NCI-H2227 (cell line): Measurements from ENCODE around the gene GPNMB.
A peak's percentile ranks its signal among the peaks of the same experiment; 100 is the strongest.
"Not testable (repeated sequence)": the region's sequence is repeated elsewhere in the genome, so short reads cannot be mapped to it uniquely, and the experiment has no call there.

Source experiments
- DNase-seq: peaks from one replicate; lab custom pipeline; 2025; ENCODE audit not compliant: unreplicated experiment; lab: John Stamatoyannopoulos, UW

Gene GPNMB

DNA sequence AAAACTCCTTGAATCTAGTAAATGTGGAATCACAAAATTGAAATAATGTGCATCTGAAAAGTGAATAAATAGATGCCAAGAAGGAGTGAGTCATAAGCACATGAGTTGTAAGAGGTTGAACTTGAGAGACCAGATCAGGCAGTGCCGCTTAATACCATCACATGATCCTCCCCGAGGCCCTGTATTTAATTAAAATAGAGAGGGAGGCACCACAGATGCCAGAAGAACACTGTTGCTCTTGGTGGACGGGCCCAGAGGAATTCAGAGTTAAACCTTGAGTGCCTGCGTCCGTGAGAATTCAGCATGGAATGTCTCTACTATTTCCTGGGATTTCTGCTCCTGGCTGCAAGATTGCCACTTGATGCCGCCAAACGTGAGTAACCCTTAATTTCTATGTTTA is at the start of gene GPNMB:
Gene GPNMB (plus strand): TSS at position 221 of the 400 bp plus-strand sequence. CDS start 83 bp downstream, at position 304.
- DNase-seq, result peak; percentile 33

DNA sequence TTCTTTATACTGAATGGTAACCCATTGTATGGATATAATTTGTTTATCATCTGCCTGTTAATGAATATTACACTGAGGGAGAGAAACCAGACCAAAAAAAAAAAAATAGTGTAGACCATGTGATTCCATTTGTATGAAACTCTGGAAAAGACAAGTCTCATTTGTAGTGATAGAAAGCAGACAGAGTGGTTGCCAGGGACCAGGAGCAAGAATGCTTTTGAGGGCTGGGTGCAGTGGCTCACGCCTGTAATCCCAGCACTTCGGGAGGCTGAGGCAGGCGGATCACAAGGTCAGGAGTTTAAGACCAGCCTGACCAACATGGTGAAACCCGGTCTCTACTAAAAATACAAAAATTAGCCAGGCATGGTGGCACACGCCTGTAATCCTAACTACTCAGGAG is 48.8 kb upstream of the GPNMB start:
- not testable (repeated sequence) for DNase-seq

DNA sequence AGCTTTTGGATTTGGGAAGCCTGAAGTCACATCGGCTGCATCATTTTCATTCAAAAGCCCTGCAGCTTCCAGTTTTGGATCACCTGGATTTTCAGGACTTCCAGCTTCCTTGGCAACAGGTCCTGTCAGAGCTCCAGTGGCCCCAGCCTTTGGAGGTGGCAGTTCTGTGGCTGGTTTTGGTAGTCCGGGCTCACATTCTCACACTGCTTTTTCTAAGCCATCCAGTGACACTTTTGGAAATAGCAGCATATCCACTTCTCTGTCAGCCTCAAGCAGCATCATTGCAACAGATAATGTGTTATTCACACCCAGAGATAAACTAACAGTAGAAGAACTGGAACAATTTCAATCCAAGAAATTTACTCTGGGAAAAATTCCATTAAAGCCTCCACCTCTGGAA is 46.2 kb upstream of the GPNMB start:
- DNase-seq, result no peak

DNA sequence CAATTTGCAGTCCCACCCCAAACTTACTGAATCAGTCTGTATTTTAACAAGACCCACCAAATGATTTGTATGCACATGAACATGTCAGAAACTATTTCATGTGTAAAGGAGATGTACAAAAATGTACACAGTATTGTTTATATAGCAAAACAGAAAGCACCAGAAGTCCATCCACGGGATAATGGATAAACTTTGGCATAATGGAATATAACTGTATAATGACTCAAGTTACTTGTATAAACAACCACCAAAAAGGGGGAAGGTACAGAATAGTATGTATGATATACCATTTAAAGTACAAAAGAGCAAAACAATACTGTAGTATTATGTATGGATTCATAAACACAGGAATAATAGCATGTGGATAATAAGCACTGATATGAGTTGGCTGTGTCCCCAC is 42.3 kb upstream of the GPNMB start:
- no peak for DNase-seq

DNA sequence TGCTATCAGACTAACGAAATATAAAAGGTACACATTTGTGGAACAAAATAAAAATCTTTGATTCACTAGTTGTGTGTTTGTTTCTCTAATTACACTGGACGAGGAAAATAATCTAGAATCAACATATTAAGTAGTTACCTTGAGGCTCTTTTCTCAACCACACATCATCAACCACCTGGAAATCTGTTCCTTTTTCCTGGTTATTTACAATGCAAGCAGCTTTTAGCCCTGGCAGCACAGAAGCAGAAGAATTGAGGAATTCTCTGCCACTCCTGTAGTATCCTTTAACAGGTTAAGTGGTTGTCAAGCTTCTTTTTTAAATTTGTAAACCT is 41.0 kb upstream of the GPNMB start:
- DNase-seq, result no peak

DNA sequence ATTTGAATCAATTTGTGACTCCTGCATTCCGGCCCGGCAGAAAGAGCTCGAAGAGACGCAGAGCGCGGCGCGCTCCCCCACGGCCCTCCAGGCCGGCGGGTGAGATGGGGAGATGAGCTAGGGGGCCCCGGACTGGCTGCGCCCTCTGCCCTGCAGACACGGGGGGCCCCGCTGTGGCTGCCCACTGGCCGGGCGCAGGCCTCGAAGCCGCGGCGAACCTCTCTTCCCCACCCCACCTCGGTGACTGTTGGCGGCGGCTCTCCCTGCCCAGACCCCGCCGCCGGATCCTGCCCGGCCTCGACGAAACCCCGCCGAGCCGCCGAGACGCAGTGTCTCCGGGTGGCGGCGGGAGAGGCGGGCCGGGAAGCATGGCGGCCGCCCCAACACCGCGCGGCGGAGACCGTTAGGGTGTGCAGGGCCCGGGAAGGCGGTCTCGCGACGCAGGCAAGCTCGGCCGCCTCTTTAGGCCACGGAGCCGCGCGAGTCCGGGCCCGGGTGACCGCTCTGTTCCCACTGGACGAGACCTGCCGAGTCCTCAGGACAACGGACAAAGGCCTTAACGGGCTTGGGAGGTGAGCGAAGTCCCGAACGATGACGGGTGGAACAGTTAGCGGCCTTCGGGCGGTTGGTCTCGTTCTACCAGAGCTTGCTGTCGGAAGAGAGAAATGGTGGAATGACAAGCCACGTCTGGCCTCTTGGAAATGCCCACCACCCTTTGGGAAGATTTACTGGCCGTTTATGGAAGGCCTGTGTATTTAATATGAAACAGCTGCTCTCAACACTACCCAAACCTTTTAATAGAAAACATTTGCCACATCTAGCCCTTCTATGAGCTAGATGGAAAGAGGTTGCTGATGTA is 40.4 kb upstream of the GPNMB start:
- DNase-seq, result peak; percentile 54

DNA sequence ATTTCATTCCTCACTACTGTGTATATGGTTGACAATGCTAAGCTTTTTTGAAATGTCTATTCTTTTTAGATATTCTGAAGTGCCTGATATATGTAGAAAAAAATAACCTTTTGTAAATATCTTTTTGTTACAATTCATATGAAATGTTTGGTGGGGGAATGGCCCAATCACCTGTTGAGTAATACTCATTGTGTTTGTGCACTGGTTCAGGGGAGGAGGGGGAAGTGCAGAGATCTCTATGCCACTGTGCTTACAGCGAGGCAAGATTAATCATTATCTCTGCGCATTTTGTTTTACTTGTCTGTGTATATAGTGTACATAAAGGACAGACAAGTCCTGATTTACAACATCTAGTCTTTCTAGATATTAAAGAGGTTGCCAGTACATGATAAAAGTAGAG is 39.6 kb upstream of the GPNMB start:
- no peak for DNase-seq

DNA sequence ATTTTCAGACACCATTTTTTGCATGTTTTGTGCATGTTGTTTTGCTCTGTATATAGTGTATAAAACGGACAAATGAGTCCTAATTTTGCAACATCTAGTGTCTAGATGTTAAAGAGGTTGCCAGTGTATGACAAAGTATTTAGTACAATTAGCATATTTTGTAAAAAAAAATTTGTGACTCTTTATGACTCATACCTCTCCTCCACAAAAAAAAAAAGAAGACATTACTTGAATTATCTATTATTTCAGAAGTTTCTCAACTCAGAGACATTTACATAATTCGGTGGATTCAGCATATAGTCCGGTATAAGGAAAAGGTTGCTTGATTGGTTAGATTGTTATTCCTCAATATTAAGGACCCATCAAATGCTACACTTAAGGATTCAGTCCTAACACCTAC is 38.7 kb upstream of the GPNMB start:
- no peak for DNase-seq

DNA sequence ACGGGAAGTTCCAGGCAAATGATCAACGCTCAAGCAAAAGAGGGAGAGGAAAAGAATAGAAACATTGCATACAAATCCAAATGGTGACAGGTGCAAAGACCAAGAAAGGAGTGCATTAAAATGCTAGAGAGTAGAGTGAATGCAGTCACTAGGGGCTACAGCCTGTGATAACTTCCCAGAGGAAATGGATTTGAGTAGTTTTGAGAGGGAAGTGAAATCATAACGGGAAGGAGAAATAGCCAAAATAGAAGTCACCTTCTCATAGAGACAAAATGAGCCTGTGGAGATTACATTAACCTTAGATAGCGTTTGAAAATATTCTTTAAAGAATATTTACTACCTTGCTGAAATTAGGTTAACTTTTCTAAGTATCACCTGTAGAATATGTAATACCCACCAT is 38.3 kb upstream of the GPNMB start:
- DNase-seq, result no peak

DNA sequence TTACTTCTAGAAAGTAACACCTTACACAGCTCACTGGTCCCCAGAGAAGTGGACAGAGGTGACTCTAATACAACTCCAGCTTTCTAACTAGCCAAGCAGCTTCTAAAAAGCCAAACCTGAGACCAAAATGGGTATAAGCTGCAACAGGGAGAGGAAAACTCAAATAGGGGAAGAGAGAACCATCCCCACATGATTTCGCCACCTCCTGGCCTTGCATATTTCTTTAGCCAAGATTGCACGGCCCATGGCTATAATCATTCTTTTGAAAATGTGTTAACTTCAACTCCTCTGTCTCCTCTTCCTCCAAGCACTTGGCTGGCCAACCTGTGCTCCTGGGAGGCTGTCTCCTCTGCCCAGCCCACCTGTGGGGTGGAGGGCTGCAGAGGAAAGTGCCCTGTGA is 36.1 kb upstream of the GPNMB start:
- no peak for DNase-seq

DNA sequence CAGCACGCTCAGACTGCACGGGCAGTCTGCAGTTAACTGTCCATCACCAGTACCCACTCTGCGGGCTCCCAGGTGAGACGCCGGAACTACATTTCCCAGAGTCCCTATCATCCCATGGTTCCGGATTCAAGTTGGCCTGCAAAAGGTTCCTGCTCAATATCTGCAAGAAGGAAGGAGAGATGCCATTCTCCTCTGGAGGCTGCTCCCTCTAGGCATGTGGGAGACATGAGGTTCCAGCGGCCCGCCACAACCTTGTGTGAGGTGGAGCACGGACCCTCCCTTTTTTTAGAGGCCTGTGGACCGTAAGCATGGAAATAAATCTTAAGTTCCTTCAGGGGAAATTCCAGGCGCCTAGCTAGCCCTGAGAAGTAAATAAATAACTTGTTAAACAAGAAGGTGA is 35.0 kb upstream of the GPNMB start:
- DNase-seq, result no peak

DNA sequence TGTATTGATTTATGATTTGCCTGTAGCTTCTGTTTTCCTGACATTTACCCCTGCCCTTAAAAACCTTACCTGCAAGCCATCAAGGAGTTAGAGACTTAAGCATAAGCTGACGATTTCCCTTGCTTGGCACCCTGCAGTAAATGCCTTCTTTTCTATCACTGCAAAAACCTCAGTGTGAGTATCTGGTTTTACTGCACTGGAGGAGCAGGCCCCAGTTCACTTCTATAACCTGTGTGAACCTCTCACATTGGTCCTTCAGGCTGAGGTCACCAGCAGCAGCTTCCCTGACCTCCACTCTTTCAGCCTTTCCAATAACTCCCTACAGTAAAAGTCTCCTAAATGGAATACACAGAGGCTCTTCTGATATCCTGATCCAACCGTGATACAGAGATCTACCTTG is 34.2 kb upstream of the GPNMB start:
- DNase-seq, result no peak

DNA sequence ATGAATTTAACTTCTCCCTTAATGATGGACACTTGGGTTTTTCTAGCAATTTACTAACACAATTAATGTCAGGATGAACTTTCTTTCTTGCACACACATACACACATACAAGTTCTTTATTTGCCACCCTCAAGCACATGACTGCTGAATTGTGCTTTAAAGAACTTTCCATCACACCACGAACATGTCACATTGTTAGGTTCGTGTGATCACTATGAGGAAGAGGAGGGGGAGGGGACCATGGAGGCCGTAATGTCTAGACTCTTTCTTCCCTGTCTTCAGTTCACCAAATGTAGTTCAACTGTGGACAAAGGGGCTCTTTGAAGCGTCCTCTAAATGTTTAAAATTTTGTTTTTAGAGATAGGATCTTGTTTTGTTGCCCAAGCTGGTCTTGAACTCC is 33.7 kb upstream of the GPNMB start:
- no peak for DNase-seq

DNA sequence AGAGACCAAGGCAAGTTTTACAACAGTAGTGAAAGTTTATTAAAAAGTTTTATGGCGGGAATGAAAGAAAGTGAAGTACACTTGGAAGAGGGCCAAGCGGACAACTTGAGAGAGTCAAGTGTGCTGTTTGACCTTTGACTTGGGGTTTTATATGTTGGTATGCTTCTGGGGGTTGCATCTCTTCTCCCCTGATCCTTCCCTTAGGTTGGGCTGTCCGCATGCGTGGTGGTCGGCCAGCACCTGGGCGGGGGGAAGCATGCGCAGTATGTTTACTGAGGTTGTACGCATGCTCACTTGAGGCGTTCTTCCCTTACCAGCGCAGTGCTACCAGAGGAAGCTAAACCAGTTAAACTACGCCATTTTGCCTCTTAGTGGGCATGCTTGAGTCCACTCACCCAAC is 32.8 kb upstream of the GPNMB start:
- DNase-seq, result no peak

DNA sequence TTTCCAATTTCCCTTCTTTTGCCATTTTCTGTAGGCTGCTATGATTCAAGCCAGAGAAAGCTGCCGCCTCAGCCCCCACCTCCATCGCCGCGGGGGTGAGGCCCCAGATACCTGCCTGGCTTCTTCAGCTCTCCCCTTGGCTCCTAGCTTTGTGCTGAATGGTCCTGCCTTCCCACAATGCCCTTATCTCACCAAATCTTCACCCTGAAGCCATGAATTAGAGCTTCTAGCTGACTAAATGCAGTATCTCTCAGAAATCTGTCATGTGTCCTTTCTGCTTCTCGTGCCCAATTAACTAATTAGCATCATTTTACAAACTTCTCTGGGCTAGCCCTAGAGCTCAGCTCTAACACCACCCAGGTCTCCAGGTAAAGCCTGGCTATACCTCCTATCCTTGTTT is 32.2 kb upstream of the GPNMB start:
- DNase-seq, result no peak

DNA sequence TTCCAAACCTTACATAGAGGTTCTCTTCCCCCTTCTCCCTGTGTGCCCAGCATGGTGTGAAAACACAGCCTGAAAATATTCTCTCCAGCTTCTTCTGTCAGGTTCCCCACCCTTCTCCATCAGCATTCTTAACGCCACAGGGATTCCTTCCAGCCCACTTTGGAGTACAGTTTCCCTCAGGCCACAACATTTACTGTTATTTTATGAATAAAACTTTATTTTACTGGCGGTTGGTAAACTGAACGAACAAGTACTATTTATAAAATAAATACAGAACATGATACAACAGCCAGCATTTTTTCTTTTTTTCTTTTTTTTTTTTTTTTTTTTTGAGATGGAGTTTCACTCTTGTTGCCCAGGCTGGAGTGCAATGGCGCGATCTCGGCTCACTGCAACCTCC is 31.6 kb upstream of the GPNMB start:
- DNase-seq, result no peak

DNA sequence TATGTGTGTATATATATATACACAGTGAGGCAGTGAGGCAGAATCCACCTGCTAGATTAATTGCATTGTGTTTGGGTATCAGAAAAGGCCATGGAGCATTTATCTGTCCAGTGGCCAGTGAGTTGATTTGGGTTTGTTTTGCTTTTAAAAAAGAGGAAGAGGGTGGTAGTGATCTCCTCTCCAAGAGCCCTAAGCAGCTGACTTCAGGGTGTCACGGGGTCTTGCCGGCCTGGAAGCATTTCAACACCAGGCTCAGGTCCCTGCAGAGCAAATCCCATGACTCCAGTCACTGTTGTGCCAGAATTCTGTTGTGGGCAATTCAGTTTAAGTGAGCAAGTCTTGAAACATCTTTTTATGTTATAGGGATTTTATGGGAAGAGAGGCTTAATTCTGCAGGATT is 30.6 kb upstream of the GPNMB start:
- no peak for DNase-seq

DNA sequence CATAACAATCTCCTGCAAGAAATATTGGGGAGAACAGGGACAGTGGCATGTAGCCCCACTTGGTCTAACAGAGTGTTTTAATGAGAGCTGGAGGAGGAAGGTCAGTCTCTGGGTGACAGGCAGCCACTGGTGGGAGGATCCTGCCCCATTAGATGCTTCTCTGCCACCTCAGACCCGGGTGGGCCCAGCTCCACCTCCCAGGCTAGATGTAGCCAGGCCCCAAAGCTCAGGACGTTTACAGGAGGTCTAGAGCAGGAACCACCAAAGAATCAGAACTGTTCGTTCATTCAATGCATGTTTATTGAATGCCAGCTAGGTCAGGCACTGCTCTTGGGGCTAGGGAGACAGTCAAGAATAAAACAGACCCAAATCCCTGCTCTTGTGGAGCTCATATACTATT is 28.4 kb upstream of the GPNMB start:
- no peak for DNase-seq

DNA sequence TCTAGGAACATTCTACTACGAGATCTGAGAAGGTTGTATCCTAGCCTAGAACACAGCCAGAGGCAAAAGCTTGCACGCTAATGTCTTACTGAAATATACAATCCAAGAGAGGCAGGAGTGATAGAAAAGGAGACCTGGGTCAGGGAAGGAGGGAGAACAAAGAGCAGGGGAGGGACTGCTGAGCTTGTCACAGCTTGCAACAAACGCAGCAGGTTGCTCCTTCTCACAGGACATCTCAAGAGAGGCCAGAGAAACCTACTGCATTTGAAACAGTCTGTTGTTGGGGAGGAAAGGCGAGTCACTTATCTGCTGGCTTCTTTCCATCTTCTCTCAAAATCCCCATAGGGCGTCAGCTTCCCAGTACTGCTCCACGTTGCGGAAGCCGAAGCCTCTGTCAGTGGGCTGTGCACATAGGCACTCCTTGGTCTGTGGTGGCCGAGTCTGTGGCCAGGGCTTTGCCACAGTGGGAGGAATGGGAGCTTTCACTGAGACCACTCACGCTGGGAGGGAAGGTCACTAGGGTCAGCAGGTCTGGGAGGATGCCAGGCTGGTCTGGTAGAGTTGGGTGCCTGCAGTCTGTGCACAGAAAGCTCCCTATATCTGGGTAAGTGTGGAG is 25.8 kb upstream of the GPNMB start:
- DNase-seq, result no peak

DNA sequence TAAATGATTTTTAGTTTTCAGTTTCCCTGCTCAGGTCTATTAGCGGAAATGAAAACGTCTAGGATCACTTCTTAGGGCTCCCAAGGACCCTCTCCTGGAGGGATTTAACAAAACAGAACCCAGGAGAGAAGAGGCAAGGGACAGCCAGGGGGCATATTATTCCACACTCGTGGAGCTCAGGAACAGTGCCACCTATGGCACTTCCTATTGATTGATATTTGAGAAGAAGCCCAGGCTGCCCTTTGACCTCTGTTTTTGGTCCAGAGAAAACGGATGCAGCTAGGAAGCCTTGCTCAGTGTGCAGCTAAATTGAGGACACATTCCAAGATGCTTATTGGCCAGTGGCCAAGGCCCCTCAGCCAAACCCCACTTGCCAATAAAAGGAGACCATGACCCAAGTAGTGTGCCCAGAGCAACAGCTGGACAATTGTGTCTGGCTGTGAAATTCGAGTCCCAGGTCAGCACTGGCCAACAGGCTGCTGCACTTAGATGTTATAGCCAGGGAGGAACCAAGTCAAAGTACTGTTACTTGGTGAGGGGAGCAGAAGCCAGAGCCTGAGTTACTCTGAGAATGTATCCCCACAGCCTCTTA is 24.0 kb upstream of the GPNMB start:
- DNase-seq, result no peak

DNA sequence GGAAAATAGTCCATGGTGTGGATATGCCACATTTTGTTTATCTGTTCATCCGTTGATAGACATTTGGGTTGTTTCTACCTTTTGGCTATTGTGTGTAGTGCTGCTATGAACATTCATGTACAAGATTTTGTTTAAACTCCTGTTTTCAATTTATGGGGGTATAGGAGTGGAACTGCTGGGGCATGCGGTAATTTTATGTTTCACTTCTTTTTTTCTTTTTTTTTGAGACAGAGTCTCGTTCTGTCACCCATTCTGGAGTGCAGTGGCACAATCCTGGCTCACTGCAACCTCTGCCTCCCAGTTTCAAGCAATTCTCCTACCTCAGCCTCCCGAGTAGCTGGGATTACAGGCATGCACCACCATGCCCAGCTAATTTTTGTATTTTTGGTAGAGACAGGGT is 22.2 kb upstream of the GPNMB start:
- DNase-seq, result not testable (repeated sequence)

DNA sequence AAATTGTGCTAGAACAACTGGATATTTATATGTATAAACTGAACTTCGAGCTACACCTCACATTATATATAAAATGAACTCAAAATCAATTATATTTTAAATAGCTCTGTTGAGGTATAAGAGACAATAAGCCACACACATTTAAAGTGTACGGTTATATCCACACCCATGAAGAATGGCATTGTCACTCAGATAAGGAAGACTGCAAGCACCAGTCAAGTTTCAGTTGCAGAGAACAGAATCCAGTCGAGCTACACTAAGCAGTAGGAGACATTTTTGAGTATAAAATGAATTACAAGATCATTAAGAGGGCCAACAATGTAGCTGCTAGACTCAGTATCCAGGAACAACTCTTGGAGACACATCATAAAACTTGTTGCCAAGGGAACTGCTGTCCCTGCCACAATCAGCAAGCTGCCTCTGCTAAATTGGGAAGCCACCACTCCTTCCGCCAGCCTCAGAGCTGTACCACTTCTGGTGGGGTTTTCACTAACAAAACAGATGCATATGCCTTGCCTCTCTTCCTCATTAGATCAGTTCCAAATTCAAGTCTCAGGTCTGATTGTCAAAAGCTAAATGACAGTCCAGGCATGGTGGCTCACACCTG is 19.6 kb upstream of the GPNMB start:
- no peak for DNase-seq
